Coronary artery (tissue), 2 donors: ENCODE results near the gene LINC01488.

ENCODE experiments used
- DNase-seq: peaks from one replicate; pipeline ENCODE4 v3.0.0-alpha.2; 2017; ENCODE audit warnings: low spot score
- H3K27ac ChIP-seq, 2 donors: fragments of 200-600 bp; sonication (generic); one replicate each; pipeline ENCODE4 v1.5.1; 2016 to 2019
- H3K4me3 ChIP-seq: fragments of 200-600 bp; sonication (generic); 2 replicates; pipeline ENCODE4 v1.5.1; 2016; ENCODE audit warnings: mild to moderate bottlenecking, moderate library complexity
- CTCF ChIP-seq: fragments of 200-600 bp; sonication (generic); IDR thresholded peaks from one replicate; pipeline ENCODE4 v1.5.1; 2019; ENCODE audit warnings: antibody characterized with exemption

LINC01488 gene

GRCh38 chr11:69442012-69442806, 39.3 kb upstream of the LINC01488 start:
- H3K27ac ChIP-seq, result no peak overlapping the region

GRCh38 chr11:69442807-69443137, 38.7 kb upstream of the LINC01488 start:
- Histone ChIP-seq H3K27ac (peak overlapping the region in 1 of 2 donors; percentile 88), H3K4me3 (peak overlapping the region; percentile 67)
- DNase-seq, result no peak
- TF ChIP-seq CTCF, result no peak

More at GRCh38 chr11:69442012-69442806, 39.3 kb upstream of the LINC01488 start:
- no peak for DNase-seq
- TF ChIP-seq CTCF, result no peak
- H3K4me3 ChIP-seq, result no peak overlapping the region

GRCh38 chr11:69443138-69443967, 38.1 kb upstream of the LINC01488 start:
- peak overlapping the region; percentile 5 to 88 for H3K27ac ChIP-seq
- DNase-seq, result peak; percentile 88
- H3K4me3 ChIP-seq, result peak overlapping the region; percentile 67
- TF ChIP-seq CTCF, result no peak

- no peak for TF ChIP-seq CTCF
- peak overlapping the region; percentile 67 for H3K4me3 ChIP-seq
- no peak for DNase-seq
- peak overlapping the region; percentile 5 to 88 for H3K27ac ChIP-seq
Measured at GRCh38 chr11:69443968-69444364, 37.5 kb upstream of the LINC01488 start.

GRCh38 chr11:69444381-69445130, 36.9 kb upstream of the LINC01488 start:
- Histone ChIP-seq H3K27ac (peak overlapping the region in 1 of 2 donors; percentile 88), H3K4me3 (peak overlapping the region; percentile 67)
- TF ChIP-seq CTCF, result no peak
- peak; percentile 87 for DNase-seq

GRCh38 chr11:69445131-69445470, 36.4 kb upstream of the LINC01488 start:
- Histone ChIP-seq H3K27ac (peak overlapping the region in 1 of 2 donors; percentile 88), H3K4me3 (peak overlapping the region; percentile 47)
- no peak for TF ChIP-seq CTCF
- DNase-seq, result no peak
